ENCODE measurements around the gene OAF.

DNA sequence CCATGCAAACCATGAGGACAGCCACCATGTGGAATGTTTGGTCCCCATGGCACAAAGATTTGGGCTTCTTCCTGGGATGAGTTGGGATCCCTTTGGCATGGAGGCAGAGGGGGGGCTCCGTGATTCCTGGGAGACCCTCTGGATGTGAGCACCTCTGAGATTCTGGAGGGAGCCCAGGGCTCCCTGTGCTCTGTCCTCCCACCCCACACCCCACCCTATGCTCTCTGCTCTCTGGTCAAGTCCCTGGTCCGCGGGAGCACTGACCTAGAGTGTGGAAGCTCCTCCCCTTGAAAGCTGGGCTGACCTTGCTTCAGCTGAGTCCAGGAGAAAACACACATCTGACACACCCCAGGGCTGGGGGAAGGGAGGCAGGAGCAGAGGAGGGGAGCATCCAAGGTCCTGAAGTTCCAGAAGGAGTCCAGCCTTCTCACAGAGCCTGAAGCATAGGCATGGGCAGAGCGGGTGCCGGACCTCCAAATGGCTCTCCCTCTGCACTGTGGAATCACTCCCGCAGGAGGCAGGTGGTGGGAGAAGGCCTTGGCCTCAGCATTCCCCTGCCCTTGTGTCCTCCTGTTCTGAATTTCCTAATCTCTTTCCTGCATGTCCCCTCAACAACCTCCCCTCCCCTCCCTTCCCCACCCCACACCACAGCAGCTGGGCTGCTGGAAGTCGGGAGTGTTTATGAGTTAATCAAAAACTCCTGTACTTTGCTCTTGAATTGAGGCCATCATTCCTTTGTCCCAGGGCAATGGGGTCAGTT, 25.7 kb upstream of the OAF start:
- TF ChIP-seq CTCF (conservative IDR thresholded peaks at IDR 0.05; ENCODE audit: low read depth, low read length), result no peak
- TF ChIP-seq EZH2phosphoT487 (IDR thresholded peaks at IDR 0.05; ENCODE audit: borderline replicate concordance, low read length), result no peak
- TF ChIP-seq EZH2 (IDR thresholded peaks at IDR 0.05; ENCODE audit: low read length, unreplicated experiment), result no peak
